ENCODE results near the gene SERPINA5. TPM values are rescaled to one million over a fixed set of nuclear protein-coding genes. Genes with fewer than 3 reads are reported as not detected.
"Not testable (repeated sequence)": the region's sequence is repeated elsewhere in the genome, so short reads cannot be mapped to it uniquely, and the experiment has no call there.

The SERPINA5 gene
- total RNA-seq, 2 experiments from 2014 or later, result not detected

DNA sequence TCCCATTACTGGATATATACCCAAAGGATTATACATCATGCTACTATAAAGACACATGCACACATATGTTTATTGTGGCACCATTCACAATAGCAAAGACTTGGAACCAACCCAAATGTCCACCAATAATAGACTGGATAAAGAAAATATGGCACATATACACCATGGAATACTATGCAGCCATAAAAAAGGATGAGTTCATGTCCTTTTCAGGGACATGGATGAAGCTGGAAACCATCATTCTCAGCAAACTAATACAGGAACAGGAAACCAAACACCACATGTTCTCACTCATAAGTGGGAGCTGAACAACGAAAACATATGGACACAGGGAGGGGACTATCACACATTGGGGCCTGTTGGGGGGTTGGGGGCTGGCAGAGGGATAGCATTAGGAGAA, 27.7 kb downstream of the SERPINA5 start:
- H3K4me3 Mint-ChIP-seq; H3K27me3 Mint-ChIP-seq; POLR2A ChIA-PET; H3K27ac Mint-ChIP-seq; H3K9me3 Mint-ChIP-seq; H3K36me3 Mint-ChIP-seq (ENCODE audit: low read depth); H3K4me1 Mint-ChIP-seq; DNase-seq; CTCF ChIA-PET: not testable (repeated sequence)

DNA sequence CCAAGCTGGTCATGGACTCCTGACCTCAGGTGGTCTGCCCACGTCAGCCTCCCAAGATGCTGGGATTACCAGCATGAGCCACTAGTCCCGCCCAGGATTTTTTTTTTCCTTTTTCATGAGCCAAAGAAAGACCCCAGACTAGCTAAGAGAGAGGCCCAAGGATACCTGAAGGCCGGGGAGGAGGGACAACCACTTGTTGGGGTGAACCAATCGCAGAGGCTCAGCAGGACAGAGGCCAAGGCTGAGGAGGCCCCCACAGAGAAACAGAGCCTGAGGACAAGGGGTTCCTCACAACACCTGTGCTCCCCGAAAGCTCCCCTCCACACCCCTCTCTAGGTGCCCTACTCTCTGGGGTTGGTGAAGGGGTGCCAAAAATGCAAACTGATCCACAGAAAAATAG, 30.0 kb downstream of the SERPINA5 start:
- no peaks in the 10 kb centered on the region for H3K4me1 Mint-ChIP-seq
- no peak overlapping the region for H3K4me3 Mint-ChIP-seq
- H3K9me3 Mint-ChIP-seq, result peaks cover under 1% of the 10 kb centered on the region
- no peak overlapping the region for H3K27ac Mint-ChIP-seq
- ChIA-PET CTCF (no interaction called here), POLR2A (no interaction called here)
- H3K27me3 Mint-ChIP-seq, result peaks cover 5% of the 10 kb centered on the region
- no peak for DNase-seq
- H3K36me3 Mint-ChIP-seq (ENCODE audit: low read depth), result no peaks in the 10 kb centered on the region

DNA sequence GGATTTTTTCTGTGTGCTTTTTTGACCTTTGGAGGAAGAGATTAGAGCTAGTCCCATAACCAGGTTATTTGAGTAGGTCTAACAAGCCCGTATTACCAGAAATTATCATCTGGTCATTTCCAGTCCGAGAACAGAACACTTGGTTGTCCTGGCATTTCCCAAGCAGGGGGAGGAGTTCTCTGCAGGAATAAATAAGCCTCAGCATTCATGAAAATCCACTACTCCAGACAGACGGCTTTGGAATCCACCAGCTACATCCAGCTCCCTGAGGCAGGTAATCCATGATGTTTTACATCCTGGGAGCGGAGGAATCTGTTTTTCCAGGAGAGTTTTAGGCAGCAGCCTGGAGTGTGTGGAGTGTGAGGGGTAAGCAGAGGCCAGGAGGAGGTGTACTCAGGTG, 30.9 kb downstream of the SERPINA5 start, which contains the start of gene SERPINA3:
Gene SERPINA3, plus strand, starts transcription at position 218 of the 400 bp plus-strand sequence. CDS start 2,051 bp downstream, outside the sequence.
- no peak for DNase-seq
- peaks cover 1% of the 10 kb centered on the region for H3K27me3 Mint-ChIP-seq
- peaks cover 9% of the 10 kb centered on the region for H3K9me3 Mint-ChIP-seq
- no peaks in the 10 kb centered on the region for H3K36me3 Mint-ChIP-seq (ENCODE audit: low read depth)
- POLR2A ChIA-PET, result no interaction called here
- CTCF ChIA-PET, result no interaction called here
- H3K4me3 Mint-ChIP-seq, result no peak within 1 kb of the TSS
- no peaks in the 10 kb centered on the region for H3K4me1 Mint-ChIP-seq
- no peak within 1 kb of the TSS for H3K27ac Mint-ChIP-seq

DNA sequence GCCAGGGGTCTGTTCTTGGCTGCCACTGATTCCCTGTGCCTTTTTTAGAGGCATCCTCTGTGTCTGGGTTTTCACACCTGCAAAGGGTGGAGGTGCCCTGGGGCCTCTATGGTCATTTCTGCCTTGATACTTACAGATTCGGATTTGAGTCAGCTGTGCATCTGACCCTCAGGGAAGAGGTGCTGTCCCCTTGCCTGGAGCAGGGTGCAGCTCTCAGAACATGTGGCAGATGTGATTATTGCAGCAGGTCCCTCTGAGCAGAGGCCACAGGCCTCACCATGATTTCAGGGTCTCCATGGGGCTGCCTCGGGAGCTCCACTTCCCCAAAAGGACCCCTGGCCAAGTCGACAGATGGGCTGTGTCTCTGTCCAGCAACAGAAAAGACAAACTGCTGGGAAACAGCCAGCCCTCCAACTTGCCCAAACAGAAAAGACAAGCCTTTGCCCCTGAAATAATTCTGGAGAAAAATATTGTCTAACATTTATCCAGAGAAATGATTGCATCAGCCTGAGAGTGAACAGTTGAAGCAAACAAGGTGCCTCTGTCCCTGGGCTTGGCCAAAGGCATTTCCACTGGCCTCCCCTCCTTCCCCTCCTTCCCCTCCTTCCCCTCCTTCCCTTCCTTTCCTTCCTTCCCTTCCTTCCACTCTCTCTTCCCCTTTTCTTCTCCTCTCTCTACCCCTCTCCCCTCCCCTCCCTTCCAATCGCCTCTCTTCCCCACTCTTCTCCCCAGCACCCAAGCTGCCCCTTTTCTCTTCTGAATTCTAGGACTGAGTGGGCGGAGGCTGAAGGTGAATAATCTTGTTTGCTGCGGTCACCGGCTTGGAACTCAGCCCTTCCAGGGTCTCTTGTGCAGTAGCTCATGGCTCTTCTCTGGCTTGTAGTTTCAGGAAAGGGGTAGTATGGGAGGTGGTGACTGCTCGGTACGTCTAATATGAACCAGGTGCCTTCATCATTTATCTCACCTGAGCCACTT, 31.6 kb downstream of the SERPINA5 start:
- no peak for DNase-seq
- H3K27me3 Mint-ChIP-seq, result no peaks in the 10 kb centered on the region
- CTCF ChIA-PET, result no interaction called here
- H3K36me3 Mint-ChIP-seq (ENCODE audit: low read depth), result no peaks in the 10 kb centered on the region
- H3K9me3 Mint-ChIP-seq, result peaks cover 15% of the 10 kb centered on the region
- H3K4me1 Mint-ChIP-seq, result no peaks in the 10 kb centered on the region
- H3K27ac Mint-ChIP-seq, result no peak overlapping the region
- H3K4me3 Mint-ChIP-seq, result no peak overlapping the region
- POLR2A ChIA-PET, result no interaction called here

GRCh38 chr14:94613720-94614644, 32.8 kb downstream of the SERPINA5 start:
- peaks cover 22% of the 10 kb centered on the region for H3K9me3 Mint-ChIP-seq
- no peaks in the 10 kb centered on the region for H3K27me3 Mint-ChIP-seq
- H3K4me1 Mint-ChIP-seq, result no peaks in the 10 kb centered on the region
- ChIA-PET POLR2A (no interaction called here), CTCF (no interaction called here)
- no peak for DNase-seq
- no peak overlapping the region for H3K4me3 Mint-ChIP-seq
- H3K27ac Mint-ChIP-seq, result no peak overlapping the region
- H3K36me3 Mint-ChIP-seq (ENCODE audit: low read depth), result no peaks in the 10 kb centered on the region

GRCh38 chr14:94614802-94615201, 33.6 kb downstream of the SERPINA5 start:
- POLR2A ChIA-PET, result no interaction called here
- no peak overlapping the region for H3K4me3 Mint-ChIP-seq
- H3K9me3 Mint-ChIP-seq, result peaks cover 22% of the 10 kb centered on the region
- H3K4me1 Mint-ChIP-seq, result no peaks in the 10 kb centered on the region
- no peaks in the 10 kb centered on the region for H3K27me3 Mint-ChIP-seq
- H3K36me3 Mint-ChIP-seq (ENCODE audit: low read depth), result no peaks in the 10 kb centered on the region
- no peak overlapping the region for H3K27ac Mint-ChIP-seq
- DNase-seq, result no peak
- CTCF ChIA-PET, result no interaction called here

GRCh38 chr14:94615254-94615653, 34.0 kb downstream of the SERPINA5 start:
- no peak for DNase-seq
- CTCF ChIA-PET, result no interaction called here
- Mint-ChIP-seq H3K27me3 (no peaks in the 10 kb centered on the region), H3K36me3 (ENCODE audit: low read depth) (no peaks in the 10 kb centered on the region), H3K27ac (no peak overlapping the region), H3K4me1 (no peaks in the 10 kb centered on the region), H3K9me3 (peaks cover 22% of the 10 kb centered on the region), H3K4me3 (no peak overlapping the region)
- POLR2A ChIA-PET, result no interaction called here

- no peaks in the 10 kb centered on the region for H3K27me3 Mint-ChIP-seq
- peaks cover 22% of the 10 kb centered on the region for H3K9me3 Mint-ChIP-seq
- no peak overlapping the region for H3K4me3 Mint-ChIP-seq
- DNase-seq, result no peak
- POLR2A ChIA-PET, result no interaction called here
- H3K36me3 Mint-ChIP-seq (ENCODE audit: low read depth), result no peaks in the 10 kb centered on the region
- no peak overlapping the region for H3K27ac Mint-ChIP-seq
- CTCF ChIA-PET, result no interaction called here
- H3K4me1 Mint-ChIP-seq, result no peaks in the 10 kb centered on the region
Measured at GRCh38 chr14:94615823-94616570, 34.8 kb downstream of the SERPINA5 start.

DNA sequence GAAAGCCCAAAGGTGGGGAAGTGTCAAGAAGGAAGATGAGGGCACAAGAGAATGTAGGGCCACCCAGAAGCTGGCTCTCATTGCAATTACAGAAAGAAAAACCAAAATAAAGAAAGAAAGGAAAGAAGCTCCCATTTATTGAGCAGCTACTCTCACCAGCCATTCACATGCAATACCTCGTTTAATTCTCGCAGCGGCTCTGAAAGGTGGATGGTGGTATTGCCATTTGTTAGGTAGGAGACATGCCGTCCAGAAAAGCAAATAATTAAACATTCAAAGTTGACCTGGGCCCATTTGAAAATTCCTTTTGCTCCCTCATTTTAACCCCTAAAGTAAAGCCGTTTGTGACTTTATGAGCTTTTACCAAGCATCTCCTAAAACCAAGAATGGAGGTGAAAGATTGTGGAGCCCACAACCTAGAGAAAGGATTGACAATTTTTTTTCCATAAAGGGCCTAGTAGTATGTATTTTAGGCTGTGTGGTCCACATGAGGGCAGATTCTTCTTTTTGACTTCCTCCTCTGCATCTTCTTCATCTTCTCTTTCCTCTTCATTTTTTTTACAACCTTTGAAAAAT, 36.2 kb downstream of the SERPINA5 start:
- H3K36me3 Mint-ChIP-seq (ENCODE audit: low read depth), result no peaks in the 10 kb centered on the region
- no peaks in the 10 kb centered on the region for H3K27me3 Mint-ChIP-seq
- no peak overlapping the region for H3K4me3 Mint-ChIP-seq
- CTCF ChIA-PET, result no interaction called here
- peaks cover 22% of the 10 kb centered on the region for H3K9me3 Mint-ChIP-seq
- no peak overlapping the region for H3K27ac Mint-ChIP-seq
- no peak for DNase-seq
- H3K4me1 Mint-ChIP-seq, result no peaks in the 10 kb centered on the region
- POLR2A ChIA-PET, result no interaction called here

- POLR2A ChIA-PET, result no interaction called here
- H3K27me3 Mint-ChIP-seq, result no peaks in the 10 kb centered on the region
- H3K4me1 Mint-ChIP-seq, result no peaks in the 10 kb centered on the region
- no peak for DNase-seq
- no peak overlapping the region for H3K4me3 Mint-ChIP-seq
- peaks cover 22% of the 10 kb centered on the region for H3K9me3 Mint-ChIP-seq
- H3K36me3 Mint-ChIP-seq (ENCODE audit: low read depth), result no peaks in the 10 kb centered on the region
- H3K27ac Mint-ChIP-seq, result no peak overlapping the region
- CTCF ChIA-PET, result no interaction called here
Measured at GRCh38 chr14:94617988-94618822, 37.0 kb downstream of the SERPINA5 start.

DNA sequence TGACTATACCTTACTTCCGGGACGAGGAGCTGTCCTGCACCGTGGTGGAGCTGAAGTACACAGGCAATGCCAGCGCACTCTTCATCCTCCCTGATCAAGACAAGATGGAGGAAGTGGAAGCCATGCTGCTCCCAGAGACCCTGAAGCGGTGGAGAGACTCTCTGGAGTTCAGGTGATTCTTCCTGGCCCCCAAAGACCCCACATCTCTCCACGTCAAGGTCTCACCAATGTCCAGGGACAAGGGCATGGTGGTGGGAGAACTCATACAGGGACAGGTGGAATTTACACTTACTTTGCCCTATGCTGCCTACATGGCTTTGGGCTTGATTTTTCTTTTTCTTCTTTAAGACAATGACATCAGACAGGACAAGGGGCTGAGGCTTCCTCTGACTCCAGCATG, 38.1 kb downstream of the SERPINA5 start:
- CTCF ChIA-PET, result no interaction called here
- no peaks in the 10 kb centered on the region for H3K36me3 Mint-ChIP-seq (ENCODE audit: low read depth)
- H3K4me3 Mint-ChIP-seq, result no peak overlapping the region
- POLR2A ChIA-PET, result no interaction called here
- H3K27me3 Mint-ChIP-seq, result no peaks in the 10 kb centered on the region
- peaks cover 22% of the 10 kb centered on the region for H3K9me3 Mint-ChIP-seq
- no peaks in the 10 kb centered on the region for H3K4me1 Mint-ChIP-seq
- no peak overlapping the region for H3K27ac Mint-ChIP-seq
- no peak for DNase-seq

- H3K9me3 Mint-ChIP-seq, result peaks cover 22% of the 10 kb centered on the region
- DNase-seq, result no peak
- ChIA-PET POLR2A (no interaction called here), CTCF (no interaction called here)
- no peaks in the 10 kb centered on the region for H3K36me3 Mint-ChIP-seq (ENCODE audit: low read depth)
- H3K27me3 Mint-ChIP-seq, result no peaks in the 10 kb centered on the region
- no peak overlapping the region for H3K4me3 Mint-ChIP-seq
- no peak overlapping the region for H3K27ac Mint-ChIP-seq
- no peaks in the 10 kb centered on the region for H3K4me1 Mint-ChIP-seq
Measured at GRCh38 chr14:94620597-94620996, 39.4 kb downstream of the SERPINA5 start.
